Activated CD8-positive, alpha-beta memory T cell treated with anti-CD3 and anti-CD28 coated beads, Interleukin-2, amount 10 ng/mL, durations not matched to agents 7 days and 5 days (primary cell): Measurements from ENCODE around the gene GCK. TPM values are rescaled to one million over a fixed set of nuclear protein-coding genes. Genes with fewer than 3 reads are reported as not detected.

Source experiments
- ATAC-seq: fragments of 150-1000 bp; cut with Tn5 transposase; one replicate; pipeline ENCODE4 v1.10.0; 2021; ENCODE audit warnings: moderate library complexity
- CTCF ChIA-PET: fragments of 350-600 bp; sonication (Branson Sonifier 250); formaldehyde crosslinking; loops from one replicate; lab custom pipeline; 2021; ENCODE audit warnings: antibody characterized with exemption; lab: Charles Lee
- DNase-seq: peaks from one replicate; pipeline ENCODE4 v3.0.0-alpha.2; 2020
- H3K27ac Mint-ChIP-seq: one replicate; pipeline ENCODE4 v1.8.0; 2021; ENCODE audit warnings: mild to moderate bottlenecking, mixed read lengths
- H3K27me3 Mint-ChIP-seq: one replicate; pipeline ENCODE4 v1.8.0; 2021; ENCODE audit warnings: mixed read lengths
- H3K36me3 Mint-ChIP-seq: one replicate; pipeline ENCODE4 v1.8.0; 2021; ENCODE audit warnings: mild to moderate bottlenecking, mixed read lengths
- H3K4me1 Mint-ChIP-seq: one replicate; pipeline ENCODE4 v1.8.0; 2021; ENCODE audit warnings: mixed read lengths
- H3K4me3 Mint-ChIP-seq: one replicate; pipeline ENCODE4 v1.8.0; 2021; ENCODE audit warnings: mild to moderate bottlenecking, moderate library complexity, mixed read lengths
- H3K9me3 Mint-ChIP-seq: one replicate; pipeline ENCODE4 v1.8.0; 2022; ENCODE audit warnings: low read depth, mixed read lengths
- total RNA-seq, 2 experiments: library from RNA; stranded (reverse); gene quantifications; one replicate each; pipeline ENCODE4 v1.2.3, GENCODE V29; 2021

The GCK gene
- total RNA-seq, 2 experiments from 2014 or later = 0.23 TPM; not detected in 1

- Mint-ChIP-seq H3K4me1 (no peaks in the 10 kb centered on the region), H3K9me3 (no peaks in the 10 kb centered on the region), H3K4me3 (no peak overlapping the region), H3K36me3 (no peaks in the 10 kb centered on the region), H3K27ac (no peak overlapping the region), H3K27me3 (peaks cover 2% of the 10 kb centered on the region)
- no peak for ATAC-seq
- CTCF ChIA-PET = no interaction called here
- no peak for DNase-seq
Observed at GRCh38 chr7:44227911-44228310, 38.7 kb upstream of the GCK start.

- CTCF ChIA-PET = no interaction called here
- no peak for ATAC-seq
- no peak overlapping the region for H3K4me3 Mint-ChIP-seq
Observed at GRCh38 chr7:44226396-44226753, 37.1 kb upstream of the GCK start.

GRCh38 chr7:44225566-44226395, 36.5 kb upstream of the GCK start:
- CTCF ChIA-PET = no interaction called here
- no peaks in the 10 kb centered on the region for H3K9me3 Mint-ChIP-seq

More at GRCh38 chr7:44226396-44226753, 37.1 kb upstream of the GCK start:
- H3K4me1 Mint-ChIP-seq = no peaks in the 10 kb centered on the region
- H3K27ac Mint-ChIP-seq = no peak overlapping the region
- H3K27me3 Mint-ChIP-seq = peaks cover 2% of the 10 kb centered on the region
- no peak for DNase-seq
- H3K36me3 Mint-ChIP-seq = no peaks in the 10 kb centered on the region
- no peaks in the 10 kb centered on the region for H3K9me3 Mint-ChIP-seq

GRCh38 chr7:44224974-44225565, 35.8 kb upstream of the GCK start:
- Mint-ChIP-seq H3K9me3 (no peaks in the 10 kb centered on the region), H3K36me3 (no peaks in the 10 kb centered on the region), H3K27me3 (peaks cover 2% of the 10 kb centered on the region), H3K4me1 (no peaks in the 10 kb centered on the region), H3K27ac (no peak overlapping the region), H3K4me3 (no peak overlapping the region)
- ATAC-seq (no peak), DNase-seq (no peak)
- CTCF ChIA-PET = no interaction called here

More at GRCh38 chr7:44225566-44226395, 36.5 kb upstream of the GCK start:
- no peak for ATAC-seq
- Mint-ChIP-seq H3K4me3 (no peak overlapping the region), H3K27me3 (peaks cover 2% of the 10 kb centered on the region), H3K4me1 (no peaks in the 10 kb centered on the region), H3K27ac (no peak overlapping the region), H3K36me3 (no peaks in the 10 kb centered on the region)
- no peak for DNase-seq

- Mint-ChIP-seq H3K4me1 (no peaks in the 10 kb centered on the region), H3K36me3 (no peaks in the 10 kb centered on the region), H3K27ac (no peak overlapping the region), H3K27me3 (peaks cover 2% of the 10 kb centered on the region), H3K4me3 (no peak overlapping the region), H3K9me3 (no peaks in the 10 kb centered on the region)
- ATAC-seq (no peak), DNase-seq (no peak)
- CTCF ChIA-PET = no interaction called here
Observed at GRCh38 chr7:44224080-44224973, 35.1 kb upstream of the GCK start.

GRCh38 chr7:44223362-44224079, 34.3 kb upstream of the GCK start:
- H3K4me1 Mint-ChIP-seq = no peaks in the 10 kb centered on the region
- no peak overlapping the region for H3K4me3 Mint-ChIP-seq

GRCh38 chr7:44222776-44223261, 33.6 kb upstream of the GCK start:
- Mint-ChIP-seq H3K9me3 (no peaks in the 10 kb centered on the region), H3K27ac (no peak overlapping the region), H3K36me3 (no peaks in the 10 kb centered on the region), H3K4me1 (no peaks in the 10 kb centered on the region), H3K4me3 (no peak overlapping the region), H3K27me3 (peaks cover 2% of the 10 kb centered on the region)
- DNase-seq = no peak
- CTCF ChIA-PET = no interaction called here
- ATAC-seq = no peak

More at GRCh38 chr7:44223362-44224079, 34.3 kb upstream of the GCK start:
- DNase-seq (no peak), ATAC-seq (no peak)
- Mint-ChIP-seq H3K36me3 (no peaks in the 10 kb centered on the region), H3K27me3 (peaks cover 2% of the 10 kb centered on the region), H3K27ac (no peak overlapping the region), H3K9me3 (no peaks in the 10 kb centered on the region)
- CTCF ChIA-PET = no interaction called here

GRCh38 chr7:44222074-44222473, 32.8 kb upstream of the GCK start:
- no peak overlapping the region for H3K27ac Mint-ChIP-seq
- ATAC-seq (no peak), DNase-seq (no peak)
- peaks cover 2% of the 10 kb centered on the region for H3K27me3 Mint-ChIP-seq
- CTCF ChIA-PET = no interaction called here
- H3K4me3 Mint-ChIP-seq = no peak overlapping the region
- H3K36me3 Mint-ChIP-seq = no peaks in the 10 kb centered on the region
- H3K4me1 Mint-ChIP-seq = no peaks in the 10 kb centered on the region
- H3K9me3 Mint-ChIP-seq = no peaks in the 10 kb centered on the region

- H3K27me3 Mint-ChIP-seq = peaks cover 2% of the 10 kb centered on the region
- no peaks in the 10 kb centered on the region for H3K9me3 Mint-ChIP-seq
- H3K4me1 Mint-ChIP-seq = no peaks in the 10 kb centered on the region
- DNase-seq (no peak), ATAC-seq (no peak)
- no peak overlapping the region for H3K4me3 Mint-ChIP-seq
- no peak overlapping the region for H3K27ac Mint-ChIP-seq
- CTCF ChIA-PET = no interaction called here
- no peaks in the 10 kb centered on the region for H3K36me3 Mint-ChIP-seq
Observed at GRCh38 chr7:44221231-44221791, 32.1 kb upstream of the GCK start.

GRCh38 chr7:44220358-44221112, 31.3 kb upstream of the GCK start:
- Mint-ChIP-seq H3K4me3 (no peak overlapping the region), H3K4me1 (no peaks in the 10 kb centered on the region), H3K27me3 (peaks cover 2% of the 10 kb centered on the region), H3K9me3 (no peaks in the 10 kb centered on the region), H3K36me3 (no peaks in the 10 kb centered on the region), H3K27ac (no peak overlapping the region)
- CTCF ChIA-PET = no interaction called here
- DNase-seq (no peak), ATAC-seq (no peak)

GRCh38 chr7:44220046-44220357, 30.8 kb upstream of the GCK start:
- CTCF ChIA-PET = no interaction called here
- Mint-ChIP-seq H3K27me3 (peaks cover 2% of the 10 kb centered on the region), H3K4me3 (no peak overlapping the region), H3K4me1 (no peaks in the 10 kb centered on the region), H3K36me3 (no peaks in the 10 kb centered on the region), H3K27ac (no peak overlapping the region), H3K9me3 (no peaks in the 10 kb centered on the region)
- DNase-seq = no peak
- no peak for ATAC-seq

- Mint-ChIP-seq H3K4me1 (no peaks in the 10 kb centered on the region), H3K4me3 (no peak overlapping the region), H3K9me3 (no peaks in the 10 kb centered on the region), H3K27ac (no peak overlapping the region), H3K36me3 (no peaks in the 10 kb centered on the region), H3K27me3 (peaks cover 2% of the 10 kb centered on the region)
- no peak for ATAC-seq
- CTCF ChIA-PET = interaction anchor here (0.7 to 1.3 kb wide), 3 partner anchors 21 to 351 kb away, joined by 3 read pairs; no protein-coding TSS in a partner anchor
- no peak for DNase-seq
Observed at GRCh38 chr7:44219371-44220045, 30.3 kb upstream of the GCK start.
